OCI-LY7 (cell line): ENCODE data around the gene AIMP2. TPM values are rescaled to one million over a fixed set of nuclear protein-coding genes. Genes with fewer than 3 reads are reported as not detected.
A peak's percentile ranks its signal among the peaks of the same experiment; 100 is the strongest.
"Not testable (repeated sequence)": the region's sequence is repeated elsewhere in the genome, so short reads cannot be mapped to it uniquely, and the experiment has no call there.

ENCODE experiments used
- BruUV-seq: library from RNA; stranded (reverse); fragments of 400-500 nt; replicated peaks from 2 replicates; lab custom pipeline; 2021; lab: Mats Ljungman, UMichigan
- CTCF ChIA-PET: fragments of 300-600 bp; sonication (Branson Sonifier 250); formaldehyde crosslinking; loops from one replicate; lab custom pipeline; 2022; ENCODE audit warnings: antibody characterized with exemption; ENCODE audit not compliant: unreplicated experiment; lab: Charles Lee
- POLR2A ChIA-PET: fragments of 300-600 bp; sonication (Branson Sonifier 250); formaldehyde crosslinking; loops from one replicate; lab custom pipeline; 2022; ENCODE audit warnings: antibody characterized with exemption; lab: Charles Lee
- DNase-seq: peaks from one replicate; pipeline ENCODE4 v3.0.0-alpha.2; 2015; ENCODE audit warnings: low spot score
- H2AFZ ChIP-seq: fragments of 200-600 bp; sonication (generic), shearing (Covaris generic); 2 replicates; pipeline ENCODE4 v1.6.1; 2014; ENCODE audit warnings: mild to moderate bottlenecking, antibody characterized with exemption, low read length, moderate library complexity
- H3K27ac ChIP-seq: fragments of 200-600 bp; sonication (generic); 2 replicates; pipeline ENCODE4 v1.5.1; 2014; ENCODE audit warnings: mixed run types, low read depth, mild to moderate bottlenecking, moderate library complexity, low read length, inconsistent platforms; ENCODE audit not compliant: poor library complexity, severe bottlenecking
- H3K36me3 ChIP-seq: fragments of 200-600 bp; sonication (generic); 2 replicates; pipeline ENCODE4 v1.6.1; 2014; ENCODE audit warnings: mild to moderate bottlenecking, antibody characterized with exemption, low read length, moderate library complexity, mixed read lengths; ENCODE audit not compliant: insufficient read depth
- H3K4me1 ChIP-seq: fragments of 200-600 bp; sonication (generic); 2 replicates; pipeline ENCODE4 v1.5.1; 2014; ENCODE audit warnings: mild to moderate bottlenecking, low read length; ENCODE audit not compliant: insufficient read depth, poor library complexity, severe bottlenecking
- H3K4me2 ChIP-seq: fragments of 200-600 bp; sonication (generic); 2 replicates; pipeline ENCODE4 v1.6.1; 2014; ENCODE audit warnings: mild to moderate bottlenecking, low read length
- H3K4me3 ChIP-seq: fragments of 200-600 bp; sonication (generic); 2 replicates; pipeline ENCODE4 v1.5.1; 2014; ENCODE audit warnings: mild to moderate bottlenecking, low read depth, low read length; ENCODE audit not compliant: poor library complexity, severe bottlenecking
- H3K79me2 ChIP-seq: fragments of 200-600 bp; sonication (generic); 2 replicates; pipeline ENCODE4 v1.6.1; 2016; ENCODE audit warnings: low read depth, mild to moderate bottlenecking, low read length, moderate library complexity, mixed read lengths; ENCODE audit not compliant: insufficient read depth
- H3K9me2 ChIP-seq: fragments of 200-600 bp; sonication (generic); 2 replicates; pipeline ENCODE4 v1.6.1; 2016; ENCODE audit warnings: mild to moderate bottlenecking, low read length, mixed read lengths; ENCODE audit not compliant: insufficient read depth
- H3K9me3 ChIP-seq: fragments of 200-600 bp; sonication (generic); 2 replicates; pipeline ENCODE4 v1.6.1; 2014; ENCODE audit warnings: mild to moderate bottlenecking, mixed run types, low read length, mixed read lengths
- H4K20me1 ChIP-seq: fragments of 200-600 bp; sonication (generic); 2 replicates; pipeline ENCODE4 v1.6.1; 2014; ENCODE audit warnings: mild to moderate bottlenecking, antibody characterized with exemption, low read length, moderate library complexity, mixed read lengths; ENCODE audit not compliant: insufficient read depth
- CTCF ChIP-seq: fragments of 200-600 bp; sonication (generic); conservative IDR thresholded peaks from 2 replicates; pipeline ENCODE4 v1.5.1; 2014; ENCODE audit warnings: mild to moderate bottlenecking, antibody characterized with exemption, low read length, moderate library complexity, mixed read lengths
- EZH2phosphoT487 ChIP-seq: fragments of 200-600 bp; sonication (generic); IDR thresholded peaks from 2 replicates; pipeline ENCODE4 v1.6.1; 2018; ENCODE audit warnings: low read depth, borderline replicate concordance, mild to moderate bottlenecking, mixed run types, antibody characterized with exemption, low read length, moderate library complexity, mixed read lengths
- intact Hi-C: fragments of 100-400 bp; cut with micrococcal nuclease; formaldehyde crosslinking; loops from one replicate; pipeline ENCODE4 v1.10.0; 2022; ENCODE audit not compliant: unreplicated experiment
- total RNA-seq, 2 experiments: library from RNA; depleted of rRNA in 1 of 2; stranded (reverse); fragments of >200 nt in 1 of 2; shearing (Covaris generic) in 1 of 2; gene quantifications; 2 replicates each; pipeline ENCODE4 v1.2.3, GENCODE V29; 2014 to 2022

AIMP2 gene
- total RNA-seq, 2 experiments from 2014 or later: 56.9 to 70.4 TPM

- Histone ChIP-seq H3K9me2 (no peaks in the 10 kb centered on the region), H3K79me2 (peaks cover 47% of the 10 kb centered on the region), H3K4me1 (peaks cover 39% of the 10 kb centered on the region), H3K9me3 (no peaks in the 10 kb centered on the region), H3K4me2 (peak overlapping the region; percentile 55), H2AFZ (no peak overlapping the region), H3K4me3 (peak overlapping the region; percentile 91), H3K27ac (peak overlapping the region; percentile 57), H4K20me1 (no peaks in the 10 kb centered on the region), H3K36me3 (peaks cover 48% of the 10 kb centered on the region)
- intact Hi-C loops: loop anchor here (10.0 kb wide), 1 partner anchor 427 kb away; no protein-coding TSS in a partner anchor
- no peak for TF ChIP-seq CTCF
- no peak for TF ChIP-seq EZH2phosphoT487
- DNase-seq: no peak
- POLR2A ChIA-PET: interaction anchor here (0.7 to 2.9 kb wide), 5 partner anchors 13 to 100 kb away, joined by 3 to 9 read pairs (median 3); no protein-coding TSS in a partner anchor
- no TSS peak for BruUV-seq
- CTCF ChIA-PET: interaction anchor here (0.6 to 1.3 kb wide), 2 partner anchors 10 to 96 kb away, joined by 3 to 5 read pairs; no protein-coding TSS in a partner anchor
Observed at GRCh38 chr7:6007386-6007785, 1.7 kb upstream of the AIMP2 start.

- peak overlapping the region; percentile 57 for H3K27ac ChIP-seq
- peak; percentile 53 for DNase-seq
- intact Hi-C loops: loop anchor here (10.0 kb wide), 1 partner anchor 427 kb away; no protein-coding TSS in a partner anchor
- peaks cover 47% of the 10 kb centered on the region for H3K79me2 ChIP-seq
- POLR2A ChIA-PET: interaction anchor here (0.6 to 2.9 kb wide), 13 partner anchors 11 to 342 kb away, joined by 3 to 9 read pairs (median 4); no protein-coding TSS in a partner anchor
- not testable (repeated sequence) for BruUV-seq, H3K9me2 ChIP-seq, H3K9me3 ChIP-seq, H4K20me1 ChIP-seq, H2AFZ ChIP-seq
- peak overlapping the region; percentile 55 for H3K4me2 ChIP-seq
- CTCF ChIA-PET: interaction anchor here (0.6 to 1.3 kb wide), 3 partner anchors 11 to 159 kb away, joined by 3 to 5 read pairs (median 4); no protein-coding TSS in a partner anchor
- peak overlapping the region; percentile 91 for H3K4me3 ChIP-seq
- H3K4me1 ChIP-seq: peaks cover 40% of the 10 kb centered on the region
- H3K36me3 ChIP-seq: peaks cover 48% of the 10 kb centered on the region
Observed at GRCh38 chr7:6007835-6008590, 1.1 kb upstream of the AIMP2 start.

GRCh38 chr7:6010370-6010769 is 1.3 kb downstream of the AIMP2 start:
- POLR2A ChIA-PET: interaction anchor here (0.8 kb wide), 1 partner anchor 193 kb away, joined by 4 read pairs; no protein-coding TSS in a partner anchor
- CTCF ChIA-PET, H3K27ac ChIP-seq, H4K20me1 ChIP-seq, H3K9me2 ChIP-seq, H3K9me3 ChIP-seq, BruUV-seq, intact Hi-C loops, DNase-seq, H2AFZ ChIP-seq: not testable (repeated sequence)
- peaks cover 40% of the 10 kb centered on the region for H3K4me1 ChIP-seq
- H3K79me2 ChIP-seq: peaks cover 47% of the 10 kb centered on the region
- peak overlapping the region; percentile 91 for H3K4me3 ChIP-seq
- peaks cover 44% of the 10 kb centered on the region for H3K36me3 ChIP-seq
- peak overlapping the region; percentile 82 for H3K4me2 ChIP-seq
